ENCODE results near the gene HTT.

DNA sequence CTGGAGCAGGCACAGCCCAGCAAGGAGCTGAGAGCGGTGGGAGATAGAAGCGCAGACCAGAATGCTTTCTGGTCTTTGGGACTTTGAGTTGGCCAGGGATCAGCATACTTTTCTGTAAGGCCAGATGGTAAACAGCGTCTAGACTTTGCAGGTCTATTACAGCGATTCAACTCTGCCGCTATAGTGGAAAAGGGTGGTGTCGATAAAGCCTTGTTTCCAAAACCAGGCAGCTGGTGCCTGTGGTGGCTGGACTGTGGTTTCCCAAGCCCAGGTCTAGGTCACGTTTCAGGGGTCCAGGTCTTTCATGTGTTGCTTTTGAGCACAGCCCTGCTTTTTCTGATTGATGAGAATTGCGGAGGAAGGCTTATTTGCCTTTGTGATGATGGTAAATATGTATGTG lies 40.2 kb upstream of the HTT start:
- no peak for TF ChIP-seq POLR2A (IDR thresholded peaks at IDR 0.05)
- TF ChIP-seq, protein P1, sequence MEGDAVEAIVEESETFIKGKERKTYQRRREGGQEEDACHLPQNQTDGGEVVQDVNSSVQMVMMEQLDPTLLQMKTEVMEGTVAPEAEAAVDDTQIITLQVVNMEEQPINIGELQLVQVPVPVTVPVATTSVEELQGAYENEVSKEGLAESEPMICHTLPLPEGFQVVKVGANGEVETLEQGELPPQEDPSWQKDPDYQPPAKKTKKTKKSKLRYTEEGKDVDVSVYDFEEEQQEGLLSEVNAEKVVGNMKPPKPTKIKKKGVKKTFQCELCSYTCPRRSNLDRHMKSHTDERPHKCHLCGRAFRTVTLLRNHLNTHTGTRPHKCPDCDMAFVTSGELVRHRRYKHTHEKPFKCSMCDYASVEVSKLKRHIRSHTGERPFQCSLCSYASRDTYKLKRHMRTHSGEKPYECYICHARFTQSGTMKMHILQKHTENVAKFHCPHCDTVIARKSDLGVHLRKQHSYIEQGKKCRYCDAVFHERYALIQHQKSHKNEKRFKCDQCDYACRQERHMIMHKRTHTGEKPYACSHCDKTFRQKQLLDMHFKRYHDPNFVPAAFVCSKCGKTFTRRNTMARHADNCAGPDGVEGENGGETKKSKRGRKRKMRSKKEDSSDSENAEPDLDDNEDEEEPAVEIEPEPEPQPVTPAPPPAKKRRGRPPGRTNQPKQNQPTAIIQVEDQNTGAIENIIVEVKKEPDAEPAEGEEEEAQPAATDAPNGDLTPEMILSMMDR (IDR thresholded peaks at IDR 0.05): no peak
